Ovary (tissue), 9 donors: ENCODE results near the gene CTSH. TPM values are rescaled to one million over a fixed set of nuclear protein-coding genes. Genes with fewer than 3 reads are reported as not detected.

Source experiments
- DNase-seq, 5 donors: peaks; one replicate each; pipeline ENCODE4 v3.0.0-alpha.2; 2019 to 2020
- H3K27ac ChIP-seq, 2 donors: fragments of 200-600 bp; one replicate each; pipeline versions ENCODE4 v1.5.1 to v1.8.0; 2019 to 2022
- H3K27me3 ChIP-seq: fragments of 200-600 bp; one replicate; pipeline ENCODE4 v1.8.0; 2022
- H3K36me3 ChIP-seq: fragments of 200-600 bp; sonication (generic); one replicate; pipeline ENCODE4 v1.5.1; 2019
- H3K4me1 ChIP-seq: one replicate; pipeline ENCODE4 v1.8.1; 2013; ENCODE audit warnings: mild to moderate bottlenecking, moderate library complexity; ENCODE audit not compliant: insufficient read depth
- H3K4me3 ChIP-seq: fragments of 200-600 bp; sonication (generic); one replicate; pipeline ENCODE4 v1.5.1; 2017
- H3K9me3 ChIP-seq, 2 donors: fragments of 200-600 bp in 1 of 2; sonication (generic) in 1 of 2; one replicate each; pipeline versions ENCODE4 v1.5.1 to v1.8.1; 2013 to 2019; ENCODE audit warnings: mild to moderate bottlenecking in 1 of 2, moderate library complexity in 1 of 2
- CTCF ChIP-seq, 3 donors: fragments of 450-650 bp in 2 of 3; fragments of 200-600 bp in 1 of 3; IDR thresholded peaks; one replicate each; pipeline versions ENCODE4 v1.5.1 to v1.8.0; 2016 to 2022; ENCODE audit warnings: antibody characterized with exemption in 3 of 3, mild to moderate bottlenecking in 1 of 3
- EP300 ChIP-seq: sonication (generic); formaldehyde crosslinking; IDR thresholded peaks from one replicate; pipeline ENCODE4 v1.6.1; 2017; ENCODE audit warnings: antibody characterized with exemption
- POLR2A ChIP-seq: fragments of 450-650 bp; IDR thresholded peaks from one replicate; pipeline ENCODE4 v1.6.1; 2017; ENCODE audit warnings: antibody characterized with exemption, mild to moderate bottlenecking, moderate library complexity
- WGBS, 3 donors: extraction: QIAGEN DNeasy Blood & Tissue Kit in 1 of 3; methylation state at CpG; one replicate each; pipeline versions ENCODE4 v1.1.5 to v1.1.7; 2013 to 2017; 5-methylcytosine and 5-hydroxymethylcytosine counted together
- intact Hi-C, 4 donors: fragments of 100-400 bp; cut with DNase I; formaldehyde crosslinking; loops; one replicate each; pipeline versions ENCODE4 v1.11.0 to v1.15.1; 2022 to 2023
- polyA plus RNA-seq, 2 donors: library from polyadenylated mRNA; stranded (reverse); fragments of 200-250 nt in 1 of 2; fragments of 350-450 nt in 1 of 2; fragmentation: Illumina TruSeq in 1 of 2; extraction: RNeasy Lipid Tissue Mini Kit (QIAGEN cat#74804) in 1 of 2; gene quantifications; one replicate each; pipeline ENCODE4 v1.2.3, GENCODE V29; 2013 to 2014
- total RNA-seq, 7 donors: library from RNA; depleted of rRNA in 2 of 7; stranded (reverse); fragments of >200 nt in 2 of 7; fragmentation: NEBNext Ultra II Directional in 3 of 7; extraction: Animal tissue kit (Norgen Biotek cat#: 25700) in 3 of 7; gene quantifications; one replicate each; pipeline versions ENCODE4 v1.1.0 to v1.2.4, GENCODE V29; 2016 to 2023
- donor health status: DM: no; HTN: no; CAD: no; lungs with moderate emphysema.
- donor health status: DM: no; HTN: no; CAD: no.
- donor health status: Bipolar disorder and iron deficiency.
- donor health status: DM: yes; HTN: yes; CAD: no.
- donor health status: DM: no; HTN: no; CAD: no.
- donor health status: DM: yes; HTN: yes; CAD: no.

Gene CTSH
- total and polyA plus RNA-seq, 9 donors, result 84.3 to 197 (median 140) TPM

GRCh38 chr15:78916088-78916487 lies 28.8 kb downstream of the CTSH start:
- 62 to 68% (median 65%) methylated on average over 4 of the region's 4 CpGs for WGBS, 3 donors
- H3K36me3 ChIP-seq, result no peaks in the 10 kb centered on the region
- TF ChIP-seq CTCF (IDR thresholded peaks at IDR 0.05) (no peak), EP300 (no peak), POLR2A (no peak)
- intact Hi-C loops, result loop anchor here in 1 of 4 donors (10.0 kb wide), 1 partner anchor 269 kb away; no protein-coding TSS in a partner anchor
- no peak overlapping the region for H3K4me3 ChIP-seq
- H3K9me3 ChIP-seq, result no peaks in the 10 kb centered on the region
- H3K27ac ChIP-seq, result peak overlapping the region; percentile 28 to 38
- no peak for DNase-seq
- no peaks in the 10 kb centered on the region for H3K27me3 ChIP-seq
- H3K4me1 ChIP-seq, result peaks cover 4% of the 10 kb centered on the region

- no peaks in the 10 kb centered on the region for H3K27me3 ChIP-seq
- WGBS, 3 donors, result 75 to 85% (median 81%) methylated on average over 12 of the region's 12 CpGs
- no peak overlapping the region for H3K4me3 ChIP-seq
- TF ChIP-seq POLR2A, result no peak
- no peak for TF ChIP-seq EP300
- no peak for TF ChIP-seq CTCF (IDR thresholded peaks at IDR 0.05)
- no peaks in the 10 kb centered on the region for H3K36me3 ChIP-seq
- H3K27ac ChIP-seq, result peak overlapping the region; percentile 36 to 38
- intact Hi-C loops, result loop anchor here in 1 of 4 donors (10.0 kb wide), 1 partner anchor 269 kb away; no protein-coding TSS in a partner anchor
- H3K4me1 ChIP-seq, result peaks cover 4% of the 10 kb centered on the region
- no peak for DNase-seq
- no peaks in the 10 kb centered on the region for H3K9me3 ChIP-seq
Measured at GRCh38 chr15:78915341-78916087, 29.3 kb downstream of the CTSH start.

GRCh38 chr15:78914027-78914764 lies 30.6 kb downstream of the CTSH start:
- Histone ChIP-seq H3K4me3 (no peak overlapping the region), H3K27me3 (no peaks in the 10 kb centered on the region), H3K36me3 (no peaks in the 10 kb centered on the region), H3K27ac (peak overlapping the region; percentile 24 to 36), H3K4me1 (peaks cover 4% of the 10 kb centered on the region), H3K9me3 (no peaks in the 10 kb centered on the region)
- 29 to 30% (median 29%) methylated on average over 13 of the region's 13 CpGs for WGBS, 3 donors
- TF ChIP-seq POLR2A (no peak), EP300 (no peak), CTCF (IDR thresholded peaks at IDR 0.05) (peak in 2 of 3 donors; percentile 35 to 72)
- DNase-seq, result peak; percentile 65 to 85 (median 72)
- intact Hi-C loops, result loop anchor here in 2 of 4 donors (5.0 to 10.0 kb wide), 2 partner anchors 68 to 271 kb away; no protein-coding TSS in a partner anchor

GRCh38 chr15:78913012-78913411 lies 31.8 kb downstream of the CTSH start:
- no peak for DNase-seq
- Histone ChIP-seq H3K36me3 (no peaks in the 10 kb centered on the region), H3K4me3 (no peak overlapping the region), H3K27ac (no peak overlapping the region), H3K27me3 (no peaks in the 10 kb centered on the region), H3K9me3 (no peaks in the 10 kb centered on the region), H3K4me1 (peaks cover 4% of the 10 kb centered on the region)
- TF ChIP-seq EP300 (no peak), CTCF (IDR thresholded peaks at IDR 0.05) (no peak), POLR2A (no peak)
- WGBS, 3 donors, result 87 to 91% (median 88%) methylated on average over 3 of the region's 3 CpGs
- intact Hi-C loops, result loop anchor here in 2 of 4 donors (5.0 to 10.0 kb wide), 2 partner anchors 69 to 272 kb away; no protein-coding TSS in a partner anchor
